ENCODE measurements around the gene B4GALT5. TPM values are rescaled to one million over a fixed set of nuclear protein-coding genes. Genes with fewer than 3 reads are reported as not detected.

B4GALT5 gene
- total RNA-seq, 2 donors from 2014 or later = 9.3 to 12.2 TPM

DNA sequence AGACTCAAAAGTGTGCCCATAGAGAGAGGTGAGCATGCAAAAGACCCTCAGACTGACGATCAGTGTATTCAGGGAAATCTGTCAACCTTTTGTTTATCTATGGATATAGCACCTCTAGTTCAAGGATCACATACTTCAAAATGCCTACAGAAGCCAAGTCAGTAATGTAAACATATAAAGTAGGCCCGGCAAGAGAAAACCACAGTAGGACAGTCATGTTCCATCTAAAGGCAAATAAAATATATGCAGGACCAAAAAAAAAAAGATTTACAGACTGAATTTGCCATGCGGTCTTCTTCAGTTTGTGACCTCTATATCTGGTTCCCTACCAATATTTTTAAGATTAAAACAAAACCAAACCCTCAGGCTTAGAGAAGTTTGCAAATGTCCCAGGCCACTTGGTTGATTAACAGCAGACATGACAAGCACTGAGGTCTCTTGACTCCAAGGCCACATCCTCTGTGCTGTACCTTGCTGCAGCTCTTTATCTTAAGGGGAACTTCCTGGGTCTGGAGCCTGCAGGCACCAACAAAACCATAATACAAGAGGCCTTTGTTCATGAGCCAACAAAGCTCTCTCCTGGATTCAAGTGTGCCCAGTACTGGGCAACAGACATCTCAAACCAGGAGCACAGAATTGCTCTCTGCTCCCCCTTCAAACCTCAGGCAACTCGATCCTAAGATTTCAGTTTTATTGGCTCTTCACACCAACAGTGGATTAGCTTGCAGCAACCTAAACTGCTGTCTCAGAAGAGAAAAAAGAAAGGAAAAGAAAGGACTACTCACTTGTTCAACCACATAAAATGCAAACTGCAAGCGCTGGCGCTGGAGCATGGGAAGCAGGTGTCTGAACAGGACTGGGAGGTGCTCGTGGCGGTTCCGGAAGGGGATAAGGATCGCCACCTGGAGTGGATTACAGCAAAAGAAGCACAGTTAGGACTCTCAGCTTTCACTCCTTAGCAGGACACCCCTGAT lies 71.7 kb downstream of the B4GALT5 start:
- Histone ChIP-seq H3K27ac (peak overlapping the region; percentile 48 to 62 (median 59)), H3K9me3 (no peaks in the 10 kb centered on the region)
- peak in 3 of 4 donors; percentile 32 to 50 (median 45) for DNase-seq

GRCh38 chr20:49637046-49637637 lies 76.5 kb downstream of the B4GALT5 start:
- Histone ChIP-seq H3K9me3 (no peaks in the 10 kb centered on the region), H3K4me1 (peaks cover 12% of the 10 kb centered on the region), H3K4me3 (no peak overlapping the region), H3K36me3 (replicated peaks in 1 of 2; ENCODE audit: insufficient read depth in 1 of 2, low read depth in 2 of 2) (peaks cover 0 to 18% of the 10 kb centered on the region in 2 donors), H3K27ac (peak overlapping the region; percentile 12 to 62 (median 38)), H3K27me3 (no peaks in the 10 kb centered on the region)
- intact Hi-C loops (cut with DNase I) = no loop called here
- DNase-seq = no peak
- TF ChIP-seq POLR2A (IDR thresholded peaks at IDR 0.05) = no peak
- TF ChIP-seq, protein P1, sequence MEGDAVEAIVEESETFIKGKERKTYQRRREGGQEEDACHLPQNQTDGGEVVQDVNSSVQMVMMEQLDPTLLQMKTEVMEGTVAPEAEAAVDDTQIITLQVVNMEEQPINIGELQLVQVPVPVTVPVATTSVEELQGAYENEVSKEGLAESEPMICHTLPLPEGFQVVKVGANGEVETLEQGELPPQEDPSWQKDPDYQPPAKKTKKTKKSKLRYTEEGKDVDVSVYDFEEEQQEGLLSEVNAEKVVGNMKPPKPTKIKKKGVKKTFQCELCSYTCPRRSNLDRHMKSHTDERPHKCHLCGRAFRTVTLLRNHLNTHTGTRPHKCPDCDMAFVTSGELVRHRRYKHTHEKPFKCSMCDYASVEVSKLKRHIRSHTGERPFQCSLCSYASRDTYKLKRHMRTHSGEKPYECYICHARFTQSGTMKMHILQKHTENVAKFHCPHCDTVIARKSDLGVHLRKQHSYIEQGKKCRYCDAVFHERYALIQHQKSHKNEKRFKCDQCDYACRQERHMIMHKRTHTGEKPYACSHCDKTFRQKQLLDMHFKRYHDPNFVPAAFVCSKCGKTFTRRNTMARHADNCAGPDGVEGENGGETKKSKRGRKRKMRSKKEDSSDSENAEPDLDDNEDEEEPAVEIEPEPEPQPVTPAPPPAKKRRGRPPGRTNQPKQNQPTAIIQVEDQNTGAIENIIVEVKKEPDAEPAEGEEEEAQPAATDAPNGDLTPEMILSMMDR (IDR thresholded peaks at IDR 0.05) = no peak
- no peak for ATAC-seq
- WGBS, 2 donors = 66 to 77% methylated on average over 8 of the region's 8 CpGs

More for the DNA sequence above, 71.7 kb downstream of the B4GALT5 start:
- 49 to 53% methylated on average over 10 of the region's 10 CpGs for WGBS, 2 donors
- Histone ChIP-seq H3K27me3 (no peaks in the 10 kb centered on the region), H3K4me1 (peaks cover 13% of the 10 kb centered on the region), H3K36me3 (replicated peaks in 1 of 2; ENCODE audit: insufficient read depth in 1 of 2, low read depth in 2 of 2) (peaks cover 0 to 28% of the 10 kb centered on the region in 2 donors), H3K4me3 (no peak overlapping the region)
- intact Hi-C loops (cut with DNase I) = no loop called here
- ATAC-seq = peak; percentile 75
- TF ChIP-seq, protein P1 (IDR thresholded peaks at IDR 0.05) = no peak
- no peak for TF ChIP-seq POLR2A (IDR thresholded peaks at IDR 0.05)

DNA sequence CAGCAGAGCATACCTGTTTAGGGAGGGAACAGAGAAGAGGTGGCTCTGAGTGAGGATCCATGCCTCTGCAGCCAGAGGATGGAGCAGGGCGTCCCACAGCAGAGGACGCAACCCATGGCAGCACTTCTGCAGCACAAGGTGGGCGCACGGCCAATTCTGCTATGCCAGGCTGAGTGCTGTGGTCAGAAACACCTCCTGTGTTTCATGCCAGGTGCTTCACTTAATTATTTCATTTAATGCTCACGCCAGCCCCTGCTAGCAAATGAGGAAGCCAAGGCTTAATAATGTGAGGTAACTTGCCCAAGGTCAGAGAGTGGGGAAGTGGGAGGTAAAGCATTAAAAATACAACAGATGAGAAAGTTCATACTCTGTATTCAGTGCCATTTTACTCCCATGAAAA lies 77.2 kb downstream of the B4GALT5 start:
- peak; percentile 38 to 66 (median 64) for DNase-seq
- peak; percentile 75 for ATAC-seq
- no peak for TF ChIP-seq POLR2A (IDR thresholded peaks at IDR 0.05)
- TF ChIP-seq, protein P1 (IDR thresholded peaks at IDR 0.05) = no peak
- intact Hi-C loops (cut with DNase I) = no loop called here
- WGBS, 2 donors = 59 to 66% methylated on average over 5 of the region's 5 CpGs
- H3K4me3 ChIP-seq = no peak overlapping the region
- peak overlapping the region in 2 of 4 donors; percentile 56 to 62 for H3K27ac ChIP-seq
- peaks cover 7% of the 10 kb centered on the region for H3K4me1 ChIP-seq
- H3K9me3 ChIP-seq = no peaks in the 10 kb centered on the region
- H3K36me3 ChIP-seq (replicated peaks in 1 of 2; ENCODE audit: insufficient read depth in 1 of 2, low read depth in 2 of 2) = peaks cover 0 to 18% of the 10 kb centered on the region in 2 donors
- H3K27me3 ChIP-seq = no peaks in the 10 kb centered on the region

GRCh38 chr20:49635866-49636265 lies 77.8 kb downstream of the B4GALT5 start:
- Histone ChIP-seq H3K9me3 (no peaks in the 10 kb centered on the region), H3K36me3 (replicated peaks in 1 of 2; ENCODE audit: insufficient read depth in 1 of 2, low read depth in 2 of 2) (peaks cover 0 to 16% of the 10 kb centered on the region in 2 donors), H3K4me3 (no peak overlapping the region), H3K4me1 (peaks cover 10% of the 10 kb centered on the region), H3K27me3 (no peaks in the 10 kb centered on the region), H3K27ac (peak overlapping the region in 2 of 4 donors; percentile 6 to 62)
- WGBS, 2 donors = 79 to 81% methylated on average over 12 of the region's 12 CpGs
- intact Hi-C loops (cut with DNase I) = no loop called here
- ATAC-seq (no peak), DNase-seq (no peak)
- TF ChIP-seq, protein P1 (IDR thresholded peaks at IDR 0.05) = no peak
- no peak for TF ChIP-seq POLR2A (IDR thresholded peaks at IDR 0.05)

All from body of pancreas (tissue), 4 donors.